NCI-H2081 treated with DMSO at 0.1 percent for 48 hours (cell line): ENCODE data around the gene FOSL2.
A peak's percentile ranks its signal among the peaks of the same experiment; 100 is the strongest.

Experiments
- DNase-seq: peaks from one replicate; lab custom pipeline; 2025; lab: John Stamatoyannopoulos, UW

Gene FOSL2

DNA sequence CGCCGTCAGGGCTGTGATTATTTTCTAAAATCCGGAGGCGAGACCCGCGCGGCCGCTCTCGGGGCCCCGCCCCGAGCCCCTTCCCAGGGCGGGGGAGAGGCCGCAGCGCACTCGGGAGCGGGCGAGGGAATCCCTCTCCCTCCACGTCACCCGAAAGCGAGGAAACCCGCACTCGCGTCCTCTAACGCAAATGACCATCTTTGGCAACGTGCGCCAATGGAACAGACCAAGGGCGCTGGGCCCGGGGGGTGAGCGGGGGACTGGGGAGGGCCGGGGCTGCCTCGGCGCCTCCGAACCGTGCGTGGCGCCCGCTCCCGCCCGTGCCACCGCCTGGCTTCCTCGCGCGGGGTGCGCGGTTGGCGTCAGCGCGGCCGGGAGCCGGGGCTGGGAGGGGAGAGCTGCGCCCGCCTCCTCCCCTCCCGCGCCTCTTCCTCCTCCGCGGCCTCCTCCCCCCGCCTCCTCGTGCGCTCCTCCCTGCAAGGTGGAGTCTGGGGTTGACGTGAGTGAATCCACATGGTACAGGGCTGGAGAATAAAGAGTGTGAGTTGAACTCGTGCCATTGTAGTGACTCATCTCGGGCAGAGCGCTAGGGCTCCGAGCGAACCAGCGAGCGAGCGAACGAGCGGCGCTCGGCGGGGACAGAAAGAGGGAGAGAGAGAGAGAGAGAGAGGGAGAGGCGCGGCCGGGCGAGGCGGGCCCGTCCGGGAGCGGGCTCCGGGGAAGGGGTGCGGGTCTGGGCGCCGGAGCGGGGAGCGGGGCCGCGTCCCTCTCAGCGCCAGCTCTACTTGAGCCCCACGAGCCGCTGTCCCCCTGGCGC is at the start of gene FOSL2:
TSS of gene FOSL2 (plus strand) at position 562 of the 817 bp plus-strand sequence. CDS start 863 bp downstream, outside the sequence.
- DNase-seq: peak; percentile 63

DNA sequence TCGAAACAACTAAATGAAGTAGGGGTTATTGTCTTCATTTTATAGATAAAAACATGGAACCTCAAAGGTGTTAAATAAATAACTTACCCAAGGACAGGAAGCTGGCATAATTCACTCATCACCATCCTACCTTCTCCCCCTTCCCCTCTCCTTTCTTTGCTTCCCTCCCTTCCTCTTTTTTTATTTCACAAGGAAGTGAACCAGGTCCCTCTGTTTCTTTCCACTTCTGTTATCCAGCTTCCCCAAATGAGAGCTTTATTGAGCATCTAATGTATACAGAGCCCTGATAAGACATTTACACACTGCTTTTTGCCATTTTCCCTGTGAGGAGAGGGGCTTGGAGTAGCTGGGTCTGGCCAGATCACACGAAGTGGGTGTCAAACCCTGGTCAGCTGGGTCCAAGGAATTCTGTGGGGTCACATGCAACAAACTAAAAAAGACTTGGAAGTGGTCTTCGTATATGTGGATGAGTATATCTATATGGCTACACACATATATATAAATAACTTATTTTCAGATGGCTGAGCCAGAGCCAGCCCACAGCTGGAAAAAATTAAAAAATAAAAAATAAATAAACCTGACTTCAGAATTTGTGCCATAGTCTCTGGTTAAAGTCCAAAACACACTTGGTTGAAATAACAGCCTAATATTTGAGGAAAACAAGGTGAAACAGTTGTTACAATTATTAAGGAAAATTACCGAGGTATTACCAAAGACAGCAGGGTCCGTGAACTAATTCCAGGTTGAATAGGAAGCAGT is 49.3 kb upstream of the FOSL2 start:
- DNase-seq: no peak

DNA sequence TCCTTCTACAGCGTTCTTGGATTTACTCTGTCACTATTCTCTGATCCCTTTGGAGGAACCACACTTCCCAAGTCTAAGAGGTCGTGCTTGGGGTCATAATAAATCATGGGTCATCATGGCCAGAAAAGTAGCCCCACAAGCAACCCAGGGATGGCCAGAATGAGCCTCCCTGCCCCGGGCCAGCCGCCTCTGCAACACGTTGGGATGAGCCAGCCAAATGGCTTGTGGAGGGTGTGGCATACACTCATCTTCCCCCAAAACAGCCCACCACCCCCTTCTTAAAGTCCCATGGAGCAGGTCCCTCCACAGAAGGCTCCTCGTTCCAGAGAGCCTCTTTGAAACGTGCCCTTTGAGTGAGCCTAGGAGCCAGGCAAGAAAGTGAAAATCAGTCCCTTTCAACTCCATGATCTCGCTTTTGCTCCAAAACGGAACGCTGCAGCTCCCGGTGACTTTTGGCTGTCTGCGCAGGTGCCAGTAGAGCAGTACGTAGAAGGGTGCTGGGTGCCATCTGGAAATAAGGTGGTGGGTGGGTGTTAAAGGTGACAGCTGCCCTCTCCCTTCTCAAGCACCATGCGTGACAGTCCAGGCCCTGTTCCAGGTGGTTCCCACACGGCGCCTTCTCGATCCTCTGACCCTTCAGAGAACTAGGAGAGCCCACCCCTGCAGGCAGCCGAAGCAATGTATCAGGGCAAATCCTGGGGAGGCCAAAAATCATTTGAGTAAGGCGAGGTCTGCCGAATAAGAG is 48.5 kb upstream of the FOSL2 start:
- DNase-seq: no peak

DNA sequence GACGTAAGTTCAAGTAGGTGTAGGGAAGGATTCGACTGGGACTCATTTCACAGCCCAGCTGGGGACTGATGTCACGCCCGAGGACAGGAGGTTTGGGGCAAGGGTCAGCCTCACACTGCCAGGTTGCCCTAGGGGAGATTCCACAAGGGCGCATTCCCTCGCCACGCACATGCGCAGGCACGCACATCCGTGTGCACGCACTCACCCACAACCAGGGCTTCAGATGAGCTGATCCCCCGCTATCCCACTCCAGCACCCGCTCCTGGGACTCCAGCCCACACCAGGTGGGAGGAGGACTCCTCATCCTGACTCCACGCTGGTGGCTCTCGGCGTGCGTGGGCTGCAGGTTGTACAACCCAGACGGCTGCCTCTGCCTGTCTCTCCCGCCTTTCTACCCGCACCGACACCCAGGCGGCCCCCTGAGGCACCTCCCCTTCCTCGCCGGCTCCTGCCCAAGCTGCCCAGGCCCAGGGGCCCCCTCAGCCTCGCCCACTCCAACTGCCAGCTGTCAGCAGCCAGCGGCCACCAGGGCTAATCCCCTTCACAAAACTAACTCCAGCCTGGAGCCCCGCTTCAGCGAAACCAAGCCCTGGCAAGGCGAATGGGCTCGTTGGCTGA is 47.8 kb upstream of the FOSL2 start:
- DNase-seq: no peak

DNA sequence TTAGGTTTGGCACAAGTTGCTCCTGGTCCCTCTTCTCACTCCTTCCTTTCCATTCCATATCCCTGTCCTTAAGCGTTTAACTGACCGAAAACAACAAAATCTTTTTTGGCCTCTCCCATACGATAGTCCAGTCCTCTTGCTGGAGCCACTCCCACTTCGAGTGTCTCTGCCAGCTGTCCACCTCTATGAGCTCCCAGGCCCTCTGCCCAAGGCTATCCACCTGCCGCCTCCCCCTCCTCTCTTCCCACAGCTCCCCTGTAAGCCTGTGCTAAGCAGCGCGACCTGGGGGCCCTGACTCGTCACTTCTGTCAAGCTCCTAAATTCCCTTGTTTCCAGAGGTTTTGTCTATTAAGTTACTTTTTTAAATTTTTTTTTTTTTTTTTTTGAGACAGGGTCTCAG is 47.0 kb upstream of the FOSL2 start:
- DNase-seq: no peak

DNA sequence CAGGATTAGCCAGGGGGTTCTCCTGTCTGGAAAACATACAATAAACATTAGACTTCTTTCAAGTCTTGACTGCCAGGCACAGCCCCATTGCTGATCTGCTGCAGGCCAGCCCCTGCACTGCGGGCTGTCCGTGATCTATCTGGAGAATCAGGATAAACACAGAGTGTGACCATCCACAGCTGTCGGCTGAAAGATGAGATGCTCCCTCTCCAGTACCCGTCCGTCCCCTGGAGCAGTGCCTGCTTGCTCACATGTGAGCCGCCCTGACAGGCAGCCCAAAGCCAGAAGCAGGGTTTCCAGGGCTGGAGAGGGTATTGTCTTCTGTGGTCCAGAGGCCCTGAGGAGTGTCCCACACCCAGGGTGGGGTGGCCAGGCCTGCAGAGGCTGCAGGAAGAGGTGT is 46.1 kb upstream of the FOSL2 start:
- no peak for DNase-seq

DNA sequence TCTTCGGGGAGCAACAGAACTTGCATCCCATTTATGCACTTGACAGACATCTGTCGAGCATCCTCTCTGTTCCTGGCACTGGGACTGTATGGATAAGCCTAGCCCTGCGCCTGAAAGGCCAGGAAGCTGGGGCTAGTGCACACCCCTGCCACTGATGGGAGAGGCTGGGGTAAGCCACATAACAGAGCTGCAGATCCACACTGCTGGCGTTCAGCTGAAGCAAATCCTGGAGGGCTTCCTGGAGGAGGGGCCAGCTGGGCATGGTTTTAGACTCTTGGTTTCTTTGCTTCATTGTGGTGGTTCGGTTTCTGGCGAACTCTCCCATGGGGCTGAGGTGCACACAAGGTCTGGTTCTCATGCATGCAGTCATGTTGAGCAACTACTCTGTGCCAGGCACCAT is 45.5 kb upstream of the FOSL2 start:
- DNase-seq: no peak

DNA sequence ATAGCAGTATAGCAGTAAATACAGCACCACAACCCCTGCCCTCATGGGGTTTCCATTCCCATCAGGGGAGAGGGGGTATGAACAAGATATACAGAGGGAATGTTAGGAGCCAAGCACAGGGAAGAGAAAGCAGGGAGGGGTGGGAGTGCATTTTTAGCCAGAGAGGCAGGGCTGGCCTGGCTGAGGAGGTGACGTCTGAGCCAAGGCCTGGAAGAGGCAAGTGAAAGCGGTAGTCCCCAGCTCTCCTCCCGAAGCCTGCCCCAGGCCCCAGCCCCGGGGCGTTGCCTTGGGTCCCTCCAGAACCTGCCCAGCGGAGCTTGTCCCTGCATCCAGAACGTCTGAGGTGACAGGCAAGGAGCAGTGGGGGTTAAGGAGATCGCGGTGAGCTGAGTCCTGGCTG is 45.1 kb upstream of the FOSL2 start:
- no peak for DNase-seq

DNA sequence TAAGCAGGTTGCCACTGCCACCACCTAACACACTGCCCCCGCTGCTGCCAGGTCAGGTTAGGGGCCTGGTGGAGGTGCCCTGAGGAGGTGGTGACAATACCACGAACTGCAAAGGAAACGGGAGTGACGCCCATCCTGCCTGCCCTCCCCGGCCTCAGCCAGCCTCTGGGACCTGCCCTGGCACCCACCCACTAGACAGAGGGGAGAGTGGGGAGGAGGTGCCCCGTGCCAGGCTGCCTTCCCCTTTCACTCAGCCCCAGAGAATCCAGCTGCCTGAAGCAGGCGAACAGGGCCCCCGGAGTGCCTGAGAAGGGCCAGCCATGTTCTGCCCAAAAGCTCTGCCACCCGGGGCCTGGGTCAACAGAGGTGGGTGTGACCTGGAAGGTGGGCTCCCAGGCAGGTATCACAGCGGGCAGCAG is 44.5 kb upstream of the FOSL2 start:
- DNase-seq: no peak

DNA sequence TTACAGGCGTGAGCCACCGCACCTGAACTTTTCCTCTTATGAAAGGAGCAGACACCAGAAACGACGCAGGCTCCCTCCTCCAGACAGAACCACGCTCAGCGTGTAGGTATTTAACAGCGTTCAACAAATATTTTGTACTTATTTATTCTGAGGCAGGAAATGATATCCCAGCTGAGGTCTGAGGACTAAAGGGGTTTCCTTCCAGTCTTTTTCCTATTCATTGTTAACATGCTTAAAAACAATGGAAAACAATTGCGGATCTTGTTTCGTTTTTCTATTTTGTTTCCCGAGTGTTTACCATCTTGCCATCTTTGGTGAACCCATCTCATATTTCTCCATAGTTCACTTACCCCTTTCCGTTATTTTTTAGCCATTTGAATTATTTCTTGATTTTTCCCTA is 43.7 kb upstream of the FOSL2 start:
- DNase-seq: no peak

DNA sequence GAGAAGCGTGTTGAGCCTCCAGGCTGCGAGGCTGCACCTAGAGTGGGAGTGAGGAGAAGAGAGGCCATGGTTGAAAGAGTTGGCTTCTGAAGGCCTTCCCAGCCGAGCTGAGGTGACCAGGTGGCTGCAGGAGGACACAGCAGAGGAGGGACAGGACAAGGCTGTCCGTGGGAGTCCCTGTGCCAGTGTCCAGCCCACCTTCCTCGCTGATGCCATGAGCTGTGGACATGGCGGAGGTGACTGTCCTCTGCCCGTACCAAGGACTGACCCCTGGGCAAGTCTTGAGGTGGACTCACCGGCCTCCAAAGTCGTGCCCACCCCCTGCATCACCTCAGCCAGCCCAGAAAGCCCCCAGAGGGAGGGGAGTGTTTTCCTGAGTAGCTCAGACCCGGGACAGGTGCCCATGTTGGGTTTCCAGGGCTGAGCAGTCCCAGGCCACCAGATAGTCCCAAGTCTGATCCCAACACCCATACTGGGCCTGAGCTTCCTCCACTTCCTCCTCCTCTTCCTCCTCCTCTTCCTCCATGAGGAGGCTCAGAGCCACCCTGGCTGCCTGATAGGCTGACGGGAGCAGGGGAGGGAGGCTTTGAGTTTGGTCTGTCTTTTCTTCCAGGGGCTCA is 43.0 kb upstream of the FOSL2 start:
- no peak for DNase-seq

DNA sequence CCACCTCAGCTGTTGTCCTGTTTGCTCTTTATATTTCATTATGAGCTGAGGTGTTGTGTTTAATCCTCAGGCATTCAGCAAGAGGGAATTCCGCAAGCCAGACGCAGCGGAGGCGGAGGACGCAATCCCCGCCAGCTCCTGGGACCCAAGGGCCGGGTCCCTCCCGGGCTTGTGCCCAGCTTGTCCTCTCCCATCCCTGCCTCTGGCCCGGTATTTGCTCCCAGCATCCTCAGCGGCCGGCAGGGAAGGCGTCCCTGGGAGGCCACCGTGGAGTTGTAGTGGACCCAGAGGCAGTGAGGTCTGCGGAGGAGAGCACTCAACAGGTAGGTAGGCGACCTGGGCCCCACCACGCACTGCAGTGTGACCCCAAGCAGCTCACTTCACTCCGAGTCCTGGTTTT is 42.5 kb upstream of the FOSL2 start:
- DNase-seq: no peak

DNA sequence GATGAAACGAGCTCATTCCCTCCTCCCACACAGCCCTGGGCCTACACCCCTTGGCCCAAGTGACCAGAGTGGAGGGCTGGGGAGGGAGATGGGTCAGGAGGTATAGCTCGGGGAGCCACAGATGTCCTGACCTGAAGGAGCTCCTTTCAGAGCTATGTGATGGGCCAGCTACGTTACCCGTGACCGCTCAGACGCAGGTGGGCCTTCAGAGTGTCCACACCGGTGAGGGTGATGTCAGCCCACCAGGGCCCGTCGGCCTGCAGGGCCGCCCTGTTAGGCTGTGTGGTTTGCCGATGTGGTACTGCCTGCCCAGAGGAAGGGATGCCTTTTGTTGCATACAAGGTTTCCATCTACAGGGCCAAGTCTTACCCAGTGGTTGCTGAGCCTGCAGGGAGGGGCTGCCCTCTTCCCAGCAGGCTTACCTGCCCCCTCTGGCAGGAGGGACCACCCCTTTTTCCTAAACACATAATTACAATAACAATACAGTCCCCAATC is 41.8 kb upstream of the FOSL2 start:
- DNase-seq: no peak

DNA sequence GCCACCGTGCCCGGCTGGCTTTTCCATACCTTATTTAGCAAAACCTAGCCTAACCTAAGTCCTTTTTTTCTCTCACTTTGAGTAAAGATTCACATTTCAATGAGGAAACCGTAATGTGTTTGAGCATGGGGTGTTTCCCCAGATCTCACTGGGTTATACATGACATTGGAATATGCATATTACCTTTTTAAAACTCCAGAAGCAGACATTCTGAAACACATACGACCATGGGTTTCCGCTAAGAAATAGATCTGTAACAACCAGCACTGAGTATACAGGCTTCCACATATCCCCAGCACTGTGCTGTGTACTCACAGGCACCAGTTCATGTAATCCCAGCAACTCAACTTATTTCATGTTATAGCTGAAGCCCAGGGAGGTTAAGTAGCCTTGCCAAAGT is 41.0 kb upstream of the FOSL2 start:
- DNase-seq: no peak

DNA sequence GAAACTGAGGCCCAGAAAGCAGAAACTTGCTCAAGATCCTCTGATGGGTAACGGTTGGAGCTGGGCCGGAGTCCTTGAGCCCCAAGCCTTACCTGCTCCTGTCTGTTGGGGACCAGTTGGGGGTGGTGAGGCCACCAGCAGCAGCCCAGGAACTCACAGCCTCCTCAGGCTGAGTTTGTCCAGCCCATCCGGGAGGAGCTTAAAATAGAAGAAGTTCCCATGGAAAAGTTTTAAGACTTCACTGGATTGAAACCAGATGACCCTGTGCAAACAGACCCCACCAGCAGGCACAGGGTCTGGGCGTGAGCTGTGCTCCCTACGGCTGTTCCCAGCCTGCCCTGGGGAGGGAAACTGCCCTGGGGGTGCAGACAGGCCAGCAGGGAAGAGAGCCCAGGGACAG is 40.6 kb upstream of the FOSL2 start:
- DNase-seq: no peak

DNA sequence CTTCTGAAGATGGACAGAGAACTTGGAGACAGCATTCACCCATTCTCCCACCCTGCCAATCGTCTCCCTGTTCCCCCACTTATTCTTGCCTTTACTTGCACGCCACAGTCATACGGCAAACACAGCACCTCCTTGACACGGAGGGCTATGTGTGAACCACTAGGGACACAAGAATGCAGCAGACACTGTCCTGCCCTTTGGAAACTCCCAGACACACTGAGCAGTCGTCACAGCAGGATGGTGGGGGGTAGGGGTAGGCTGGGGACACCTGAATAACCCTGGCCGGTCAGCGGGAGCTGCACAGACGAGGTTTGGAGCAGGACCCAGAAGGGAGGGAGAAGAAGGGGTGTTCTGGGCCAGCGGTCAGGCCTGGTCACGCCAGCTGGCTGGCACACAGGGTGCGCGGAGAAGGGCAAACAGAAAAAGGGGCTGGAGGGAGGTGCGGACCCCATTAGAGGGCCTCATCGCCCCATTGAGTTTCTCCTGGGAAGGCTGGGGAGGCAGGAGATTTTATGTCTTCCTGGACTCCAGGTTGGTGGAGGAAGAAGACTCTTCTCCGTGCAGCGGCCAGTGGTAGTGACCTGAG is 40.0 kb upstream of the FOSL2 start:
- no peak for DNase-seq

DNA sequence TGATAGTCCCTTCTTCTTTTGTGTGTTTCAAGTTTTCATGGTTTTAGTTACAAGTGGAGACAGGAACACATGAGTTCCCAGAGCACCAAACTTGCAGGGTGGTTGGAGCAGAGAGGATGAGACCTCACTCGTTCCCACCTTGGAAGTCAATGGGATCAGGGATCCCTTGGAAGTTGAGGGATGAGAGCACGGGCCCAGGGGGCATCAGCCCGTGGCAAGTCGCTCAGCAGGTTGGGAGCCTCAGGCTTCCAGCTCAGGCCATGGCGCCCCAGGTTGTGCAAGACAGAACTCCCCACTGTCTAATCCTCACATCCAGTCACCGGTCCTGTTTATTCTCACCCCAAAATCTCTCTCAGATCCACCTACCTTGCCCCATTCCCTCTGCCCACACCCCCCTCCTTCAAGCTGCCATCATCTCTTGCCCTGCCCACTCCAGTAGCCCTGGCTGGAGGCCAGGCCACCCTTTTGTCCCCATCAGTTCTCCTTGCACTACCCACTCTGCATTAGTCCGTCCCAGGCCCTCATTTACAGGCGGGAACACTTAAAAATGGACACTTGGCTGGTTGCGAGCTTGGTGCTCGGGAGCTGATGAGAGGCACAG is 37.6 kb upstream of the FOSL2 start:
- no peak for DNase-seq

DNA sequence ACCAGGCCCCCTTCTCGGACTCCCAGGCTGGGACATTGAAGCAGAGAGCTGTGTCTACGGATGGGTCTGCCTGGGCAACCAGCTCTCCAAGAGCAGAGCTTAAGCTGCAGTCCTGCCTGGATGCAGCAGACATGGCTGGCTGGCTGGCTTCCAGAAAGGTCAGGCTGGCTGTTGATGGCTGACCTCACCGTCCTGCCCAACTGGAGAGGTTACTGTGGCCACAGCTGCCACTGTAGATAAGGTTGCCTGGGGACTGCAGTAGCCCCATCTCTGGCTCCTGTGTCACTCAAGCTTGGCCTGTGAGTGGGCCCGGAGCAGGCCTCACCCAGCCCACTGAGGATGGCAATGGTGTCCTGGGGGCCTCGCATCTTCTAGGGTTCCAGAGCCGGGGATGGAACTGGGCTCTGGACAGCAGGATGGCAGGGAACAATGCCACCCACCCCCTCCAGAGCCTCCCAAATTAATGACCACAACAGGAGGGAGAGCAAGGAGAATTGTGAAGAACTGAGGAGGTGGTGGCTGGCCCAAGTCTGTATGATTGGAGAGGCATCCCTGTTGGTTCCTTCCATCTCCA is 37.0 kb upstream of the FOSL2 start:
- DNase-seq: no peak

DNA sequence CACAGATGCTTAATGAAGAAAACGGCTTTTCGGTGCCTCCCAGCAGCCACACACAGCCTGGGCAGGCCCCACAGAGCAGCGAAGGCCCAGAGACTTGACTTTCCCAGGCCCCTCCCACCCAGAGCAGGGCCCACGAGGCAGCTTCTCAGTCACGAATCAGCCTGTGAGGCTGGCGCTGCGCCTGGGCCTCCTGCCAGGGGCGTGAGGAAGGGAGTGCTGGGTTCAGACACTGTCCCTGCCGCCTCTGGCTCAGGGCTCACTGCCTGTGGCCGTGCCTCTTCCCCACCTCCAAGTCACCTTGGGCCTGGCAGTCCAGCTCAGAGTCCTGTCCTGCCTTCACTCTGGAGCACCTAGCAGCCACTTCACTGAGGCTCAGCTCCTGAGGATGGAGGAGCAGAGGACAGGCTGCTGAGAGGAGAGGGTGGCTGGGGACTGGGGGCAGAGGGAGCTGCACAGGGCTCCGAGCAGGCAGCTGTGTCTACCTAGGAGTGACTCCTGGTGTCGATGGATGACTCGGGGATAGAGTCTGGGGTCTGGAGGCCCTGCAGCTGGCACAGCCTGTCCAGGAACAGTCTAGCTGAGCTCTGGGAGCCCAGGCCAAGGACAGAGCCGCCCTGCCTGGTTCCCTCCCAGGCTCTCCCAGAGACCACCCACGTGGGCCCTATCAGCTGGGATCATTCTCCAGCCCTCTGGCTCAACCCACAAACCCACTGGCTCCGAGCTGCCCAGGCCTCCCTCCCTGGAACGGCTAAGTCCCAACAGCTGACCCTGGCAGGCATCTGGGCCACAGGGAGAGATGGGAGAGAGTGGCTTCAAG is 36.4 kb upstream of the FOSL2 start:
- no peak for DNase-seq

DNA sequence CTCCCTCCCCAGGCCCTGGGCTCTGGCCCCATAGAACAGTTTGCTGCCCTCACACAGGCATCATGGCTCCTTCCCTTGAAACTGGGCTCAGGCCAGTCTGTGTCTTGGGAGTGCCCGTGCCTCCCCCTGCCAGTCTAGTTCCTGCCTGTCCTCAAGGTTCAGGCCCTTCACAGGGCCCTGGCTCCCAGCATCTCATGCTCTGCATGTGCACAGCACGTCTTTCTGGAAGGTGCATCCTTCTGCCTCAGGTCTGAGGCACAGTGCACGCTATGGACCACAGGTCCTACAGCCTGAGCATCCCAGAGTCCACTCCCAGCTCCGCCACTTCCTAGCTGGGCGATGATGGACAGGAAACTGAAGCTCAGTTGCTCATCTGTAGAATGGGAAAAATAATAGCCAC is 35.6 kb upstream of the FOSL2 start:
- DNase-seq: no peak
